HUES6 (cell line): Measurements from ENCODE around the gene LIFR.

Experiments used
- H3K27ac ChIP-seq: 2 replicates; pipeline ENCODE4 v1.7.0; 2013; ENCODE audit warnings: low read depth, mild to moderate bottlenecking, low read length, inconsistent platforms
- H3K27me3 ChIP-seq: 2 replicates; pipeline ENCODE4 v1.6.1; 2013; ENCODE audit warnings: low read length; ENCODE audit not compliant: control insufficient read depth, insufficient read depth
- H3K36me3 ChIP-seq: 2 replicates; pipeline ENCODE4 v1.6.1; 2013; ENCODE audit warnings: low read length; ENCODE audit not compliant: control insufficient read depth, insufficient read depth
- H3K4me1 ChIP-seq: 2 replicates; pipeline ENCODE4 v1.6.1; 2013; ENCODE audit warnings: low read length; ENCODE audit not compliant: control insufficient read depth, insufficient read depth
- H3K4me3 ChIP-seq: 2 replicates; pipeline ENCODE4 v1.5.1; 2013; ENCODE audit warnings: low read depth, low read length
- H3K9ac ChIP-seq: one replicate; pipeline ENCODE4 v1.6.1; 2013; ENCODE audit warnings: mild to moderate bottlenecking, low read length
- H3K9me3 ChIP-seq: 2 replicates; pipeline ENCODE4 v1.6.1; 2013; ENCODE audit warnings: low read depth, low read length; ENCODE audit not compliant: control insufficient read depth, insufficient read depth

LIFR gene

DNA sequence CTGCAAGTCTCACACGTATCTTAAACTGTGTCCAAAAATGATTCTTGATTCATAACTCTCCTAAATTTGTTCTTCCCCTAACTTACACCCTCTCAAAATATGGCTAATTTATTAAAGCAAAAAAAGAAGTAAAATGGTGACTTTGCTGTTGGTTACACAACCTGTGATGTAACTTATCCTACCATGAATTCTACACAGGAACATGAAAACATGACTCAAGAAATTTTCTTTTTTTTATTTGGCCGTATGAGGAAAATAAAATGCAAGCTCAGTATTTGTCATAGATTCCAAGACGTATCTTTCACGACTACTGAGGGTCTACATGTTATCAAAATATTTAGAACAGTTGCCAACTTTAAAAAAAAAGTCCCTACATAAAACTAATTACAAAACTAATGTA lies 9.2 kb downstream of the LIFR start:
- no peaks in the 10 kb centered on the region for H3K27me3 ChIP-seq
- no peak overlapping the region for H3K9ac ChIP-seq
- peaks cover 4% of the 10 kb centered on the region; the same call in 1 of the 2 replicates for H3K4me1 ChIP-seq
- no peaks in the 10 kb centered on the region for H3K9me3 ChIP-seq
- H3K36me3 ChIP-seq, result no peaks in the 10 kb centered on the region
- no peak overlapping the region for H3K4me3 ChIP-seq
- no peak overlapping the region for H3K27ac ChIP-seq

- Histone ChIP-seq H3K27ac (no peak overlapping the region), H3K36me3 (no peaks in the 10 kb centered on the region), H3K9ac (no peak overlapping the region)
These were observed 9.7 kb downstream of the LIFR start for GRCh38 chr5:38546691-38547146.

GRCh38 chr5:38543886-38544285 lies 12.6 kb downstream of the LIFR start:
- no peak overlapping the region for H3K27ac ChIP-seq
- no peaks in the 10 kb centered on the region for H3K36me3 ChIP-seq
- no peak overlapping the region for H3K4me3 ChIP-seq
- H3K9ac ChIP-seq, result no peak overlapping the region
- no peaks in the 10 kb centered on the region for H3K9me3 ChIP-seq
- H3K27me3 ChIP-seq, result no peaks in the 10 kb centered on the region
- no peaks in the 10 kb centered on the region; the same call in 1 of the 2 replicates for H3K4me1 ChIP-seq

More at GRCh38 chr5:38546691-38547146, 9.7 kb downstream of the LIFR start:
- Histone ChIP-seq H3K9me3 (no peaks in the 10 kb centered on the region), H3K4me1 (peaks cover 4% of the 10 kb centered on the region; the same call in 1 of the 2 replicates), H3K27me3 (no peaks in the 10 kb centered on the region), H3K4me3 (no peak overlapping the region)

GRCh38 chr5:38543074-38543473 lies 13.4 kb downstream of the LIFR start:
- Histone ChIP-seq H3K4me3 (no peak overlapping the region), H3K36me3 (no peaks in the 10 kb centered on the region), H3K27me3 (no peaks in the 10 kb centered on the region), H3K27ac (no peak overlapping the region), H3K9ac (no peak overlapping the region), H3K4me1 (peaks cover 5% of the 10 kb centered on the region), H3K9me3 (no peaks in the 10 kb centered on the region)

GRCh38 chr5:38541174-38541725 lies 15.2 kb downstream of the LIFR start:
- Histone ChIP-seq H3K36me3 (no peaks in the 10 kb centered on the region), H3K27ac (no peak overlapping the region), H3K27me3 (no peaks in the 10 kb centered on the region), H3K9me3 (no peaks in the 10 kb centered on the region), H3K9ac (no peak overlapping the region), H3K4me1 (peaks cover 8% of the 10 kb centered on the region), H3K4me3 (no peak overlapping the region)

GRCh38 chr5:38540314-38540713 lies 16.1 kb downstream of the LIFR start:
- Histone ChIP-seq H3K27ac (no peak overlapping the region), H3K4me3 (no peak overlapping the region), H3K9ac (no peak overlapping the region)

DNA sequence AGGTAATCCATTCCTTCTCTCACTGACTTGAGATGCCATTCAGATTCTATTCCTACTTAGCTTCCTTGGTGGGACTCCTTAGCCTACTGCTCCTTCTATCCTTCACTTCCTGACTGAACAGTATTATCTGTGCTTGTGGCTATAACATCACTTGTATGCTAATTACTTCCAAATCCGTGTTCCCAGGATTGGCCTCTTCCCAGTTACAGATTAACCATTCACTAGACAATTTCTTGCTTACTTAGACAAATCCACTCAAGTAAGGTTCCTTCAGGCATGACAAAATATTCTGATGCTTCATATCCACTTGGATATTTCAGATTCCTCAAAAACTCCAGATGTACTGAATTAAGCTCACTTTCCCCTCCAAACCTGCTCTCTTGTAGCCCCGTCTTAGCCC lies 18.3 kb downstream of the LIFR start:
- no peak overlapping the region for H3K9ac ChIP-seq
- H3K36me3 ChIP-seq, result no peaks in the 10 kb centered on the region
- no peak overlapping the region for H3K4me3 ChIP-seq
- H3K27ac ChIP-seq, result no peak overlapping the region
- H3K9me3 ChIP-seq, result no peaks in the 10 kb centered on the region
- no peaks in the 10 kb centered on the region for H3K27me3 ChIP-seq
- peaks cover 12% of the 10 kb centered on the region for H3K4me1 ChIP-seq

More at GRCh38 chr5:38540314-38540713, 16.1 kb downstream of the LIFR start:
- no peaks in the 10 kb centered on the region for H3K27me3 ChIP-seq
- H3K9me3 ChIP-seq, result no peaks in the 10 kb centered on the region
- peaks cover 8% of the 10 kb centered on the region for H3K4me1 ChIP-seq
- H3K36me3 ChIP-seq, result no peaks in the 10 kb centered on the region

GRCh38 chr5:38537505-38537904 lies 18.9 kb downstream of the LIFR start:
- Histone ChIP-seq H3K36me3 (no peaks in the 10 kb centered on the region), H3K27me3 (no peaks in the 10 kb centered on the region), H3K4me1 (peaks cover 18% of the 10 kb centered on the region), H3K9ac (no peak overlapping the region), H3K27ac (no peak overlapping the region), H3K9me3 (no peaks in the 10 kb centered on the region), H3K4me3 (no peak overlapping the region)

- Histone ChIP-seq H3K9ac (no peak overlapping the region), H3K4me3 (no peak overlapping the region), H3K36me3 (no peaks in the 10 kb centered on the region), H3K9me3 (no peaks in the 10 kb centered on the region), H3K27ac (no peak overlapping the region), H3K4me1 (peaks cover 24% of the 10 kb centered on the region), H3K27me3 (no peaks in the 10 kb centered on the region)
These were observed 19.5 kb downstream of the LIFR start for GRCh38 chr5:38536968-38537367.

- H3K27ac ChIP-seq, result no peak overlapping the region
- no peaks in the 10 kb centered on the region for H3K27me3 ChIP-seq
- H3K36me3 ChIP-seq, result no peaks in the 10 kb centered on the region
- peaks cover 24% of the 10 kb centered on the region for H3K4me1 ChIP-seq
- H3K4me3 ChIP-seq, result no peak overlapping the region
- no peak overlapping the region for H3K9ac ChIP-seq
- no peaks in the 10 kb centered on the region for H3K9me3 ChIP-seq
These were observed 20.6 kb downstream of the LIFR start for GRCh38 chr5:38535845-38536244.

DNA sequence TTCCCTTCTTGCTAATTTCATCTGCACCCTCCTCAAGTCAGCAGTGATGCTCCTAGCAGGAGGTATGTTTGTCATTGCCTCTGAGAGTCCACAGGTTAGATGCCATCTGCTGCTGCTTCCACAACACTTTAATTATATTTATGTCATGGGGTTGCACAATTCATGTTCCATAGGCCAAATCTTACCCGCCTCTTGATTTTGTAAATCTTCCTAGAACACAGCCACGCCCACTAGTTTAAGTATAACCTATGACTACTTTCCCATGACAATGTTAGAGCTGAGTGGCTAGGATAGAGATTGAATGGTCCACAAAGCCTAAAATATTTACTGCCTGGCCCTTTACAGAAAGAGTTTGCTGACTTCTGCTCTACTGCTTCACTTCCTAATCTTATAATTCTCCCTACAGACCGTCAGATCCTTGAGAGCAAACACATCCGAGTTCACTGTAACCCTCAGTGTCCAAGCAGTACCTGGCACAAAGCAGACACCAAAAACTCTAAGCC lies 21.1 kb downstream of the LIFR start:
- H3K9ac ChIP-seq, result no peak overlapping the region
- H3K27ac ChIP-seq, result no peak overlapping the region
- H3K36me3 ChIP-seq, result no peaks in the 10 kb centered on the region
- H3K27me3 ChIP-seq, result no peaks in the 10 kb centered on the region
- H3K4me3 ChIP-seq, result no peak overlapping the region
- H3K4me1 ChIP-seq, result peaks cover 24% of the 10 kb centered on the region
- no peaks in the 10 kb centered on the region for H3K9me3 ChIP-seq
